Osteoblast (primary cell): ENCODE measurements around the gene ALOX5AP. TPM values are rescaled to one million over a fixed set of nuclear protein-coding genes. Genes with fewer than 3 reads are reported as not detected.
A peak's percentile ranks its signal among the peaks of the same experiment; 100 is the strongest.

Experiments used
- DNase-seq: peaks from one replicate; pipeline ENCODE4 v3.0.0; 2011; ENCODE audit warnings: low spot score, mixed read lengths; ENCODE audit not compliant: insufficient read length; ENCODE audit errors: missing footprints
- H2AFZ ChIP-seq: 2 replicates; pipeline ENCODE4 v1.6.0; 2011; ENCODE audit warnings: mild to moderate bottlenecking, low read length
- H3K27ac ChIP-seq: 2 replicates; pipeline ENCODE4 v1.5.1; 2011; ENCODE audit warnings: mild to moderate bottlenecking, low read depth, low read length, moderate library complexity
- H3K27me3 ChIP-seq: 2 replicates; pipeline ENCODE4 v1.6.0; 2012; ENCODE audit warnings: mild to moderate bottlenecking, control low read depth, inconsistent platforms, low read length, moderate library complexity; ENCODE audit not compliant: insufficient read depth
- H3K36me3 ChIP-seq: 2 replicates; pipeline ENCODE4 v1.5.1; 2011; ENCODE audit warnings: mild to moderate bottlenecking, low read length, control low read depth, moderate library complexity; ENCODE audit not compliant: insufficient read depth
- H3K4me1 ChIP-seq: 2 replicates; pipeline ENCODE4 v1.5.1; 2011; ENCODE audit warnings: mild to moderate bottlenecking, low read length, control low read depth, moderate library complexity; ENCODE audit not compliant: insufficient read depth
- H3K4me2 ChIP-seq: 2 replicates; pipeline ENCODE4 v1.6.0; 2011; ENCODE audit warnings: mild to moderate bottlenecking, low read length; ENCODE audit not compliant: insufficient read depth
- H3K4me3 ChIP-seq: fragments of 200-600 bp; sonication (generic); 3 replicates; pipeline ENCODE4 v1.5.1; 2012; ENCODE audit warnings: mild to moderate bottlenecking, low read length, inconsistent platforms; ENCODE audit not compliant: insufficient read depth
- H3K79me2 ChIP-seq: 2 replicates; pipeline ENCODE4 v1.6.0; 2012; ENCODE audit warnings: mild to moderate bottlenecking, low read length, control low read depth, inconsistent platforms; ENCODE audit not compliant: insufficient read depth
- H3K9me3 ChIP-seq: 2 replicates; pipeline ENCODE4 v1.5.1; 2011; ENCODE audit warnings: low read depth, low read length, control low read depth
- H4K20me1 ChIP-seq: 2 replicates; pipeline ENCODE4 v1.6.0; 2012; ENCODE audit warnings: mild to moderate bottlenecking, low read length, control low read depth; ENCODE audit not compliant: insufficient read depth
- total RNA-seq: library from RNA; depleted of rRNA; stranded (reverse); fragments of >200 nt; gene quantifications from 2 replicates; pipeline ENCODE4 v1.2.3, GENCODE V29; 2012
- TF ChIP-seq, protein P1 (sequence below): IDR thresholded peaks from 2 replicates; pipeline ENCODE4 v1.5.1; 2011; ENCODE audit warnings: mild to moderate bottlenecking, low read depth, low read length, moderate library complexity; ENCODE audit errors: extremely low read depth

Gene ALOX5AP
- 0.29 TPM in 1 of 2 replicates, not detected in the other for total RNA-seq

DNA sequence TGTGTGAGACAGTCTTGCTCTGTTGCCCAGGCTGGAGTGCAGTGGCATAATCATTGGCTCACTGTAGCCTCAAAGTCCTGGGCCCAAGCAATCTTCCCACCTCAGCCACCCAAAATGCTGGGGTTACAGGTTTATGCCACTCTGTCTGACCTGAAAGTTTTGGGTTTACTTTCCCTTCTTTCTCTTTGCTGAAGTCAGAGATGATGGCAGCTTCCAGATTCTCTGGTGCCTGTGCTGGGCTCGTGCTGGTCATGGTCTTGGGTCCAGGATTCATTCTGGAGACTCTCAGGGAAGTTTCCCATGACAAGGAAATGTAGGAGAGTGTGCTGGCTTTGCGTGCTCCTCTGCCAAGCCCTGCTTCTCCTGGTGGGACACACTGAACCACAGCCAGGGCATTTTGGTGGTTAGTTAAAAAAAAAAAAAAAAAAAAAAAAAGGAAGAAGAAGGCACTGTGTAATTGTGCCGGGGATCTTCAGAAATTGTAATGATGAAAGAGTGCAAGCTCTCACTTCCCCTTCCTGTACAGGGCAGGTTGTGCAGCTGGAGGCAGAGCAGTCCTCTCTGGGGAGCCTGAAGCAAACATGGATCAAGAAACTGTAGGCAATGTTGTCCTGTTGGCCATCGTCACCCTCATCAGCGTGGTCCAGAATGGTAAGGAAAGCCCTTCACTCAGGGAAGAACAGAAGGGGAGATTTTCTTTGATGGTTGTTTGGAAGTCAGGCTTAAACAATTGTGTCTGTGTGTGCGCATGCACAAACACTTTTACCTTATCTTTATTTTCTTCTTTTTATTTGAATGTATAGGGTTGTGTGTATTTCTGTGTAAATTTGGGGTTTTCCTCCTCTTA, at the start of gene ALOX5AP:
TSS of gene ALOX5AP (plus strand) at position 519 of the 847 bp plus-strand sequence. CDS start at position 582, 63 bp downstream.
- Histone ChIP-seq H3K27ac (no peak within 1 kb of the TSS), H3K27me3 (peaks cover 3% of the 10 kb centered on the region), H3K4me2 (peak within 1 kb of the TSS; percentile 28), H3K79me2 (no peaks in the 10 kb centered on the region), H4K20me1 (no peaks in the 10 kb centered on the region), H3K36me3 (no peaks in the 10 kb centered on the region), H3K4me3 (no peak within 1 kb of the TSS), H2AFZ (no peak within 1 kb of the TSS), H3K9me3 (no peaks in the 10 kb centered on the region), H3K4me1 (peaks cover 19% of the 10 kb centered on the region)
- TF ChIP-seq, protein P1, sequence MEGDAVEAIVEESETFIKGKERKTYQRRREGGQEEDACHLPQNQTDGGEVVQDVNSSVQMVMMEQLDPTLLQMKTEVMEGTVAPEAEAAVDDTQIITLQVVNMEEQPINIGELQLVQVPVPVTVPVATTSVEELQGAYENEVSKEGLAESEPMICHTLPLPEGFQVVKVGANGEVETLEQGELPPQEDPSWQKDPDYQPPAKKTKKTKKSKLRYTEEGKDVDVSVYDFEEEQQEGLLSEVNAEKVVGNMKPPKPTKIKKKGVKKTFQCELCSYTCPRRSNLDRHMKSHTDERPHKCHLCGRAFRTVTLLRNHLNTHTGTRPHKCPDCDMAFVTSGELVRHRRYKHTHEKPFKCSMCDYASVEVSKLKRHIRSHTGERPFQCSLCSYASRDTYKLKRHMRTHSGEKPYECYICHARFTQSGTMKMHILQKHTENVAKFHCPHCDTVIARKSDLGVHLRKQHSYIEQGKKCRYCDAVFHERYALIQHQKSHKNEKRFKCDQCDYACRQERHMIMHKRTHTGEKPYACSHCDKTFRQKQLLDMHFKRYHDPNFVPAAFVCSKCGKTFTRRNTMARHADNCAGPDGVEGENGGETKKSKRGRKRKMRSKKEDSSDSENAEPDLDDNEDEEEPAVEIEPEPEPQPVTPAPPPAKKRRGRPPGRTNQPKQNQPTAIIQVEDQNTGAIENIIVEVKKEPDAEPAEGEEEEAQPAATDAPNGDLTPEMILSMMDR = no peak
- DNase-seq = no peak

DNA sequence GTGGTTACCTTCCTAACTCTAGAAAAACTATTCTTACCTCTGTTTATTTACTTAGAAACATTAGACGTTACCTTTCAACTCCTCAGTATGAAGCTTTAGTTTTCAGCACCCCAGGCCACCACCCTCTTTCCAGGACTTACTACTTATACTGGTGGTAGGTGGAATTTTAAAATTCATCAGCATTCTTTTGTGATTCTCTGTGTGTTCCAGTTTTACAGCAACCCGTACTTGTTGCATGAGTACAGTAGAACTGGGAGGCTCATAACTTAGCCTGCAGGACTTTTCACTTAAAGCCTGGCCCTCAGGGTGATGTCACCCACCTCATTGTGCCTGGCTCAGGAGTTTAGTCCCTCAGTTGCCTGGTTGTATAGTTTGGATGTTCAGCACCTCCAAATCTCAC, 49.4 kb upstream of the ALOX5AP start:
- Histone ChIP-seq H4K20me1 (no peaks in the 10 kb centered on the region), H3K79me2 (no peaks in the 10 kb centered on the region), H3K4me3 (no peak overlapping the region), H2AFZ (no peak overlapping the region), H3K27me3 (peaks cover 6% of the 10 kb centered on the region), H3K4me1 (peaks cover 12% of the 10 kb centered on the region), H3K36me3 (no peaks in the 10 kb centered on the region), H3K27ac (no peak overlapping the region), H3K4me2 (no peak overlapping the region), H3K9me3 (no peaks in the 10 kb centered on the region)
- no peak for DNase-seq
- TF ChIP-seq, protein P1 = no peak

DNA sequence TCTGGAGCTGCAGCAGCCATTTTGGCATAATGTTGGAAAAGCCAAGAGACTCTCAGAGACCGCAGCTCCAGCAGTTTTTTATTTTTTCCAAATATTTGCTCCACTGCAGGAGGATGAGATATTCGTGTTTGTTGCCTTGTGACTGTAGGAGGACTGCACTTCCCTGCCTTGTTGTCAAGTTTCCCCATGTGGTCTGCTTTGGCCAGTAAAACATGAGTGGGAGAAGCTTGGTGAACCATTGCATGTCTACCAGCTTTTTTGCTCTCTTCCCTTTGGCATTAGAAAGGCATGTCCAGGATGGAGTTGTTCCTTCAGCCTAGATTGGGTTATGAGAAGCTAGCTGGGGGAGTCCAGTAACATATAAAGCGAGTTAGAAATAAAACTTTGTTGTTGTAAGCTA, 47.7 kb upstream of the ALOX5AP start:
- H3K27ac ChIP-seq = no peak overlapping the region
- TF ChIP-seq, protein P1 = no peak
- no peak for DNase-seq

DNA sequence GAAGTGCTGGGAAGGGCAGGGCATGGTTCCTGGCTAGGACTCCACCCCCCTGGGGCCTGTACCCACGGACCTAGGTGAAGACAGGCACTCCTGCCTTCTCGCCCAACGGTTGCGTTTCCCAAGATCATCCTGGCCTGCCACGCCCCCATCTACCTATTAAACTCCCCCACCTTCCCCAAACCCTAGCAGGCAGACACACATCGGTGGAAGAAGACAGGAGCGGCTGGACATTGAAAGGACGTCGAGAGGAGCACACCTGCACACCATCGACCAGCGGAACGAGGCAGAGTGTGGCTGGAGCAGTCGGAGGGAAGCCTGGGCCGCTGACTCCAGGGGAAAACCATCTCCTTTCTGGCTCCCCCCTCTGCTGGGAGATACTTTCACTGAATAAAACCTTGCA, 45.6 kb upstream of the ALOX5AP start:
- no peaks in the 10 kb centered on the region for H4K20me1 ChIP-seq
- no peak overlapping the region for H2AFZ ChIP-seq
- H3K4me2 ChIP-seq = peak overlapping the region; percentile 74
- H3K27me3 ChIP-seq = peaks cover 6% of the 10 kb centered on the region
- TF ChIP-seq, protein P1 = no peak
- peaks cover 3% of the 10 kb centered on the region for H3K4me1 ChIP-seq
- no peaks in the 10 kb centered on the region for H3K9me3 ChIP-seq
- no peaks in the 10 kb centered on the region for H3K79me2 ChIP-seq
- H3K36me3 ChIP-seq = no peaks in the 10 kb centered on the region
- peak overlapping the region; percentile 61 for H3K27ac ChIP-seq
- no peak for DNase-seq
- peak overlapping the region; percentile 63 for H3K4me3 ChIP-seq

More for the DNA sequence above, 47.7 kb upstream of the ALOX5AP start:
- no peak overlapping the region for H3K4me2 ChIP-seq
- no peaks in the 10 kb centered on the region for H3K36me3 ChIP-seq
- no peaks in the 10 kb centered on the region for H3K79me2 ChIP-seq
- no peak overlapping the region for H2AFZ ChIP-seq
- no peak overlapping the region for H3K4me3 ChIP-seq
- peaks cover 6% of the 10 kb centered on the region for H3K27me3 ChIP-seq
- no peaks in the 10 kb centered on the region for H3K9me3 ChIP-seq
- H4K20me1 ChIP-seq = no peaks in the 10 kb centered on the region
- H3K4me1 ChIP-seq = peaks cover 3% of the 10 kb centered on the region
